ENCODE measurements around the gene CDH10.

GRCh38 chr5:24589566-24589965 lies 55.2 kb downstream of the CDH10 start:
- TF ChIP-seq CTCF (IDR thresholded peaks at IDR 0.05; ENCODE audit: poor library complexity, severe bottlenecking), result no peak
- no peak for TF ChIP-seq POLR2AphosphoS5 (IDR thresholded peaks at IDR 0.05)
- no peak for TF ChIP-seq REST (IDR thresholded peaks at IDR 0.05; ENCODE audit: borderline replicate concordance)
- no peak for TF ChIP-seq EZH2 (IDR thresholded peaks at IDR 0.05; ENCODE audit: borderline replicate concordance, insufficient read depth, low read length, poor library complexity, severe bottlenecking)

Data from neural cell (in vitro differentiated cells).